Endothelial cell (in vitro differentiated cells): Measurements from ENCODE around the gene AQP11. TPM values are rescaled to one million over a fixed set of nuclear protein-coding genes. Genes with fewer than 3 reads are reported as not detected.
A peak's percentile ranks its signal among the peaks of the same experiment; 100 is the strongest.

Experiments
- DNase-seq: peaks from one replicate; pipeline ENCODE4 v3.0.0; 2021; ENCODE audit warnings: low spot score
- H3K27ac Mint-ChIP-seq: one replicate; pipeline ENCODE4 v1.8.0; 2021; ENCODE audit warnings: mixed read lengths, inconsistent platforms; ENCODE audit not compliant: unreplicated experiment
- H3K27me3 Mint-ChIP-seq: one replicate; pipeline ENCODE4 v1.8.0; 2021; ENCODE audit warnings: mild to moderate bottlenecking, moderate library complexity, mixed read lengths, inconsistent platforms; ENCODE audit not compliant: unreplicated experiment
- H3K36me3 Mint-ChIP-seq: one replicate; pipeline ENCODE4 v1.8.0; 2021; ENCODE audit warnings: mild to moderate bottlenecking, low read depth, mixed read lengths, inconsistent platforms; ENCODE audit not compliant: unreplicated experiment
- H3K4me1 Mint-ChIP-seq: one replicate; pipeline ENCODE4 v1.8.0; 2021; ENCODE audit warnings: mild to moderate bottlenecking, mixed read lengths, inconsistent platforms; ENCODE audit not compliant: unreplicated experiment
- H3K4me3 Mint-ChIP-seq: one replicate; pipeline ENCODE4 v1.8.0; 2021; ENCODE audit warnings: mild to moderate bottlenecking, mixed read lengths, inconsistent platforms; ENCODE audit not compliant: unreplicated experiment
- H3K9me3 Mint-ChIP-seq: one replicate; pipeline ENCODE4 v1.8.0; 2021; ENCODE audit warnings: mixed read lengths, inconsistent platforms; ENCODE audit not compliant: unreplicated experiment
- total RNA-seq: library from RNA; stranded (reverse); fragmentation: NEBNext Ultra II Directional; extraction: Animal tissue kit (Norgen Biotek cat#: 25700); gene quantifications from one replicate; pipeline ENCODE4 v1.2.1, GENCODE V29; 2021; ENCODE audit not compliant: unreplicated experiment
- TF ChIP-seq, protein P1 (sequence below): fragments of 200-600 bp; sonication (generic); IDR thresholded peaks from one replicate; pipeline ENCODE4 v1.5.0; 2021; ENCODE audit warnings: antibody characterized with exemption; ENCODE audit not compliant: unreplicated experiment

The AQP11 gene
- total RNA-seq, 1 donor from 2014 or later, result 0.33 TPM

GRCh38 chr11:77636731-77637344, 47.1 kb downstream of the AQP11 start:
- H3K27ac Mint-ChIP-seq, result no peak overlapping the region
- peaks cover 14% of the 10 kb centered on the region for H3K4me1 Mint-ChIP-seq
- H3K4me3 Mint-ChIP-seq, result peak overlapping the region; percentile 96
- DNase-seq, result no peak
- no peaks in the 10 kb centered on the region for H3K9me3 Mint-ChIP-seq
- no peaks in the 10 kb centered on the region for H3K36me3 Mint-ChIP-seq
- TF ChIP-seq, protein P1, sequence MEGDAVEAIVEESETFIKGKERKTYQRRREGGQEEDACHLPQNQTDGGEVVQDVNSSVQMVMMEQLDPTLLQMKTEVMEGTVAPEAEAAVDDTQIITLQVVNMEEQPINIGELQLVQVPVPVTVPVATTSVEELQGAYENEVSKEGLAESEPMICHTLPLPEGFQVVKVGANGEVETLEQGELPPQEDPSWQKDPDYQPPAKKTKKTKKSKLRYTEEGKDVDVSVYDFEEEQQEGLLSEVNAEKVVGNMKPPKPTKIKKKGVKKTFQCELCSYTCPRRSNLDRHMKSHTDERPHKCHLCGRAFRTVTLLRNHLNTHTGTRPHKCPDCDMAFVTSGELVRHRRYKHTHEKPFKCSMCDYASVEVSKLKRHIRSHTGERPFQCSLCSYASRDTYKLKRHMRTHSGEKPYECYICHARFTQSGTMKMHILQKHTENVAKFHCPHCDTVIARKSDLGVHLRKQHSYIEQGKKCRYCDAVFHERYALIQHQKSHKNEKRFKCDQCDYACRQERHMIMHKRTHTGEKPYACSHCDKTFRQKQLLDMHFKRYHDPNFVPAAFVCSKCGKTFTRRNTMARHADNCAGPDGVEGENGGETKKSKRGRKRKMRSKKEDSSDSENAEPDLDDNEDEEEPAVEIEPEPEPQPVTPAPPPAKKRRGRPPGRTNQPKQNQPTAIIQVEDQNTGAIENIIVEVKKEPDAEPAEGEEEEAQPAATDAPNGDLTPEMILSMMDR, result no peak
- no peaks in the 10 kb centered on the region for H3K27me3 Mint-ChIP-seq

DNA sequence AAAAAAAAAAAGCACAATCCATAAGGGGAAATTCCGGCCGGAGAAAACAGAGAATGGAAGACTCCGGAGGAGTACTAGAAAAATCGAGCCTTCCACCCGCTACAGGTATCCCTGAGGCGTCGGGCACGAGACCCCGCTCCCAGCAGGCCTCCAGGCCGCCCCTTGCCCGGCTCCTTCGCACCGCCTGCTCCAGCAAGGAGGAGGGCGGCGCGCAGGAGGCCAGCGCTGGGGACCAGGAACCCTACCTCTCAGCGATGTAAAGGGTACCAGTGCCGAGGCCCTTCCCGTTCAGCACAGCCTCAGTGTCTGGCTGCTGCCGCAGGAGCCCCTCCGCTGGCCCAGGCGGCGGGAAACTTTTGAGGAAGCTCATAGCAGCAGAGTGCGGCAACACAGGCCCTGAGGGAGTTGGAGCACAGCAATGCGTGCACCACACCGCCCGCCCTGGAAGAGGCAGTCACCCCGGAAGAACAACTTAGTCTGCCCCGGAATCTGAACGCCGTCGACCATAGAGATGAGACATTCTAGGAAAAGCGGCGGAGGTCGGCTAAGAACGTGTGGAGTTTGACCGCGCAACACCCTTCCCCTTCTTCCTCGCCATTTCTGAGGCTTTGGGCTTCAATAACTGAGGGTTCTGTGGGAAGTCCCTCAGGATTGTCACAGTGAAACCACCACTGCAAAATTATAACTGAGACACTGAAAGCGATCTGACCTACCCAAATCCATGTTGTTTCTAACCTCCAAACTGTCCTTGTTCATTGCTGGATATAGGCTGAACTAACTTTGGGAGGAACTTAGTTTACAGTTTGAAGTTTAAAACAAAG, 47.8 kb downstream of the AQP11 start, which contains the start of gene CLNS1A:
Gene CLNS1A (minus strand): TSS at position 450 of the 821 bp plus-strand sequence. CDS start 80 bp downstream, at position 370.
- Mint-ChIP-seq H3K4me1 (peaks cover 14% of the 10 kb centered on the region), H3K36me3 (no peaks in the 10 kb centered on the region), H3K27me3 (no peaks in the 10 kb centered on the region), H3K27ac (peak within 1 kb of the TSS; percentile 88), H3K9me3 (no peaks in the 10 kb centered on the region), H3K4me3 (peak within 1 kb of the TSS; percentile 96)
- TF ChIP-seq, protein P1, result no peak
- peak; percentile 56 for DNase-seq

DNA sequence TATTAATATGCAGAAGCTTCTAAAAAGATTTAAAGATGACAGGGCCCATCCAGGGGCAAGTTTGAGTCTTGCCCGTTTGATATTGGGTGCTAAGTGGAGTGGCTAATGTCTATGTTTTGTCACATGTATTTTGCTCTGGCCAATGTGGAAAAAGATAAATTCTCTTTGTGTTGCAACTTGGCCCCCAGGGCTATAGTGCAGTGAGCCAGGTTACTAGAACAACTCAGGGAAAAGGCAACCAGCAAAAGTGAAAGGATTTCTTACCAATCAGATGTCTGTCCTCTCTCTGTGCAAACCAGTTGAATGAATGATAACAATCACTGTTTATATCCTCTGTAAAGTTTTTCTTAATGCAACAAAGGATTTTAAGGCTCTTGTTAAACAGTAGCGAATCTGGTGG, 52.5 kb downstream of the AQP11 start:
- H3K27me3 Mint-ChIP-seq, result no peaks in the 10 kb centered on the region
- H3K4me1 Mint-ChIP-seq, result no peaks in the 10 kb centered on the region
- TF ChIP-seq, protein P1, result no peak
- H3K27ac Mint-ChIP-seq, result no peak overlapping the region
- H3K9me3 Mint-ChIP-seq, result no peaks in the 10 kb centered on the region
- DNase-seq, result no peak
- no peak overlapping the region for H3K4me3 Mint-ChIP-seq
- no peaks in the 10 kb centered on the region for H3K36me3 Mint-ChIP-seq

GRCh38 chr11:77644887-77645286, 55.1 kb downstream of the AQP11 start:
- Mint-ChIP-seq H3K4me1 (no peaks in the 10 kb centered on the region), H3K4me3 (no peak overlapping the region)
- TF ChIP-seq, protein P1, result no peak

More at GRCh38 chr11:77644887-77645286, 55.1 kb downstream of the AQP11 start:
- Mint-ChIP-seq H3K9me3 (no peaks in the 10 kb centered on the region), H3K27ac (no peak overlapping the region), H3K36me3 (no peaks in the 10 kb centered on the region), H3K27me3 (no peaks in the 10 kb centered on the region)
- no peak for DNase-seq
